ENCODE results near the gene HSD17B14. TPM values are rescaled to one million over a fixed set of nuclear protein-coding genes. Genes with fewer than 3 reads are reported as not detected.
A peak's percentile ranks its signal among the peaks of the same experiment; 100 is the strongest.
"Not testable (repeated sequence)": the region's sequence is repeated elsewhere in the genome, so short reads cannot be mapped to it uniquely, and the experiment has no call there.

The HSD17B14 gene
- total and polyA plus RNA-seq, 2 experiments from 2014 or later, result 8.4 to 11.7 TPM

- Histone ChIP-seq H4K20me1 (replicated peaks; ENCODE audit: insufficient read depth) (no peaks in the 10 kb centered on the region), H3K36me3 (ENCODE audit: insufficient read depth) (no peaks in the 10 kb centered on the region; the same call in 1 of the 2 replicates), H3K27ac (ENCODE audit: low read depth) (no peak overlapping the region), H3K4me3 (no peak overlapping the region), H3K79me2 (replicated peaks; ENCODE audit: insufficient read depth) (no peaks in the 10 kb centered on the region), H3K4me1 (ENCODE audit: insufficient read depth) (no peaks in the 10 kb centered on the region), H3F3A (replicated peaks; ENCODE audit: low read depth) (no peaks in the 10 kb centered on the region), H3K4me2 (no peak overlapping the region), H3K9me2 (ENCODE audit: insufficient read depth) (no peaks in the 10 kb centered on the region), H3K27me3 (ENCODE audit: insufficient read depth) (no peaks in the 10 kb centered on the region), H2AFZ (no peak overlapping the region)
- Mint-ChIP-seq H3K4me3 (no peak overlapping the region), H3K27me3 (ENCODE audit: insufficient read depth, low read depth, poor library complexity) (peaks cover 12% of the 10 kb centered on the region), H3K36me3 (ENCODE audit: low read depth) (no peaks in the 10 kb centered on the region), H3K4me1 (no peaks in the 10 kb centered on the region), H3K27ac (no peak overlapping the region), H3K9me3 (no peaks in the 10 kb centered on the region)
- DNase-seq (ENCODE audit: low spot score), result no peak
- no peak for TF ChIP-seq EZH2 (IDR thresholded peaks at IDR 0.05; ENCODE audit: low read depth, unreplicated experiment)
- TF ChIP-seq, protein P1, sequence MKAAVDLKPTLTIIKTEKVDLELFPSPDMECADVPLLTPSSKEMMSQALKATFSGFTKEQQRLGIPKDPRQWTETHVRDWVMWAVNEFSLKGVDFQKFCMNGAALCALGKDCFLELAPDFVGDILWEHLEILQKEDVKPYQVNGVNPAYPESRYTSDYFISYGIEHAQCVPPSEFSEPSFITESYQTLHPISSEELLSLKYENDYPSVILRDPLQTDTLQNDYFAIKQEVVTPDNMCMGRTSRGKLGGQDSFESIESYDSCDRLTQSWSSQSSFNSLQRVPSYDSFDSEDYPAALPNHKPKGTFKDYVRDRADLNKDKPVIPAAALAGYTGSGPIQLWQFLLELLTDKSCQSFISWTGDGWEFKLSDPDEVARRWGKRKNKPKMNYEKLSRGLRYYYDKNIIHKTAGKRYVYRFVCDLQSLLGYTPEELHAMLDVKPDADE (IDR thresholded peaks at IDR 0.05), result no peak
- peak; percentile 32; the same call in 2 of the 3 replicates for ATAC-seq
Measured at GRCh38 chr19:48852292-48852691, 16.0 kb upstream of the HSD17B14 start.

DNA sequence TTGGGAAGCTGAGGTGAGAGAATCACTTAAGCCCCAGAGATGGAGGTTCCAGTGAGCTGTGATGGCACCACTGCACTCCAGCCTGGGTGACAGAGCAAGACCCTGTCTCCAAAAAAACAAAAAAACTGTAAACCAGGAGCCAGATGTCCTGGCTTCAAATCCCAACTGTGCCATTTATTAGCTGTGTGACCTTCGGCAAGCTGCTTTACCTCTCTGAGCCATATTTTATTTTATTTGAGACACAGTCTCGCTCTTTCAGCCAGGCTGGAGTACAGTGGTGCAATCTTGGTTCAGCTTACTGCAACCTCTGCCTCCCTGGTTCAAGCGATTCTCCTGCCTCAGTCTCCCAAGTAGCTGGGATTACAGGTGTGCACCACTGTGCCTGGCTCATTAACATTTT is 10.4 kb upstream of the HSD17B14 start:
- not testable (repeated sequence) for H3K4me1 Mint-ChIP-seq; H3K27me3 ChIP-seq (ENCODE audit: insufficient read depth); H2AFZ ChIP-seq; ATAC-seq; H4K20me1 ChIP-seq (replicated peaks; ENCODE audit: insufficient read depth); H3K9me2 ChIP-seq (ENCODE audit: insufficient read depth); H3K4me1 ChIP-seq (ENCODE audit: insufficient read depth); H3K27ac ChIP-seq (ENCODE audit: low read depth); H3K9me3 Mint-ChIP-seq; DNase-seq (ENCODE audit: low spot score); H3K4me3 ChIP-seq; H3F3A ChIP-seq (replicated peaks; ENCODE audit: low read depth); H3K36me3 ChIP-seq (ENCODE audit: insufficient read depth); H3K79me2 ChIP-seq (replicated peaks; ENCODE audit: insufficient read depth); H3K4me2 ChIP-seq; H3K27ac Mint-ChIP-seq; H3K4me3 Mint-ChIP-seq
- peaks cover 16% of the 10 kb centered on the region; the same call in 2 of the 3 replicates for H3K36me3 Mint-ChIP-seq (ENCODE audit: low read depth)
- peaks cover 10% of the 10 kb centered on the region for H3K27me3 Mint-ChIP-seq (ENCODE audit: insufficient read depth, low read depth, poor library complexity)

DNA sequence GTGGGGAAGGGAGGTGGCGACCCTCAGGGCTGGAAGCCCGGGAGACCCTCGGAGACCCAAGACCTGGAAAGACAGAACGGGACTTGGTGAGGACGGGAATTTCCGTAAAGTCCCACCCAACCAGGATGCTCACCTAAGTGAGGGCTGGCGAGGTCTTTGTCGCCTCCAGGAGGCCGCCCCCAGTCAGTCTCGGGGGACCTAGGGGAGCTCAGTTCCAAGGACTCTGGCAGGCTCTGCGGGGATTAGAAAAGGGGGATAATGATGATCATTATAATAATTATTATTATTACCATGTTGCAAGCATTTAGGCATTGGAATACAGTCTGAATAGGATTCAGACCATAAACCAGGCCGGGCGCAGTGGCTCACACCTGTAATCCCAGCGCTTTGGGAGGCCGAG is 9.1 kb upstream of the HSD17B14 start:
- no peaks in the 10 kb centered on the region for H3K79me2 ChIP-seq (replicated peaks; ENCODE audit: insufficient read depth)
- H3K4me3 ChIP-seq, result no peak overlapping the region
- no peak for ATAC-seq
- H4K20me1 ChIP-seq (replicated peaks; ENCODE audit: insufficient read depth), result no peaks in the 10 kb centered on the region
- H3K27me3 Mint-ChIP-seq (ENCODE audit: insufficient read depth, low read depth, poor library complexity), result peaks cover 10% of the 10 kb centered on the region
- no peaks in the 10 kb centered on the region for H3K36me3 ChIP-seq (ENCODE audit: insufficient read depth)
- no peak overlapping the region for H3K4me3 Mint-ChIP-seq
- no peak overlapping the region for H2AFZ ChIP-seq
- no peak overlapping the region for H3K4me2 ChIP-seq
- no peaks in the 10 kb centered on the region for H3F3A ChIP-seq (replicated peaks; ENCODE audit: low read depth)
- H3K4me1 Mint-ChIP-seq, result peaks cover 4% of the 10 kb centered on the region; the same call in 2 of the 3 replicates
- no peaks in the 10 kb centered on the region for H3K4me1 ChIP-seq (ENCODE audit: insufficient read depth)
- no peaks in the 10 kb centered on the region for H3K9me2 ChIP-seq (ENCODE audit: insufficient read depth)
- H3K27ac ChIP-seq (ENCODE audit: low read depth), result no peak overlapping the region
- DNase-seq (ENCODE audit: low spot score), result no peak
- H3K27me3 ChIP-seq (ENCODE audit: insufficient read depth), result no peaks in the 10 kb centered on the region
- TF ChIP-seq, protein P2, sequence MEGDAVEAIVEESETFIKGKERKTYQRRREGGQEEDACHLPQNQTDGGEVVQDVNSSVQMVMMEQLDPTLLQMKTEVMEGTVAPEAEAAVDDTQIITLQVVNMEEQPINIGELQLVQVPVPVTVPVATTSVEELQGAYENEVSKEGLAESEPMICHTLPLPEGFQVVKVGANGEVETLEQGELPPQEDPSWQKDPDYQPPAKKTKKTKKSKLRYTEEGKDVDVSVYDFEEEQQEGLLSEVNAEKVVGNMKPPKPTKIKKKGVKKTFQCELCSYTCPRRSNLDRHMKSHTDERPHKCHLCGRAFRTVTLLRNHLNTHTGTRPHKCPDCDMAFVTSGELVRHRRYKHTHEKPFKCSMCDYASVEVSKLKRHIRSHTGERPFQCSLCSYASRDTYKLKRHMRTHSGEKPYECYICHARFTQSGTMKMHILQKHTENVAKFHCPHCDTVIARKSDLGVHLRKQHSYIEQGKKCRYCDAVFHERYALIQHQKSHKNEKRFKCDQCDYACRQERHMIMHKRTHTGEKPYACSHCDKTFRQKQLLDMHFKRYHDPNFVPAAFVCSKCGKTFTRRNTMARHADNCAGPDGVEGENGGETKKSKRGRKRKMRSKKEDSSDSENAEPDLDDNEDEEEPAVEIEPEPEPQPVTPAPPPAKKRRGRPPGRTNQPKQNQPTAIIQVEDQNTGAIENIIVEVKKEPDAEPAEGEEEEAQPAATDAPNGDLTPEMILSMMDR (conservative IDR thresholded peaks at IDR 0.05; ENCODE audit: low read depth in 2 of 2), result peak in 1 of 2 experiments; percentile 12; a peak in 1 of 4 replicates
- TF ChIP-seq JUNB (IDR thresholded peaks at IDR 0.05; ENCODE audit: unreplicated experiment), result no peak
- peaks cover 16% of the 10 kb centered on the region; the same call in 2 of the 3 replicates for H3K36me3 Mint-ChIP-seq (ENCODE audit: low read depth)
- H3K27ac Mint-ChIP-seq, result no peak overlapping the region
- no peaks in the 10 kb centered on the region for H3K9me3 Mint-ChIP-seq
